Choroid plexus epithelial cell (primary cell): ENCODE measurements around the gene COL8A2.
"Not testable (repeated sequence)": the region's sequence is repeated elsewhere in the genome, so short reads cannot be mapped to it uniquely, and the experiment has no call there.

Experiments
- DNase-seq: peaks from one replicate; pipeline ENCODE4 v3.0.0-alpha.2; 2010; ENCODE audit warnings: low read depth
- H3K4me3 ChIP-seq: 2 replicates; pipeline ENCODE4 v1.5.1; 2011; ENCODE audit warnings: low read depth, mild to moderate bottlenecking, control low read depth, low read length, moderate library complexity
- CTCF ChIP-seq: conservative IDR thresholded peaks from 2 replicates; pipeline ENCODE4 v1.5.1; 2011; ENCODE audit warnings: low read depth, mild to moderate bottlenecking, control low read depth, inconsistent platforms, low read length, moderate library complexity

The COL8A2 gene

GRCh38 chr1:36161641-36162531 is 36.9 kb upstream of the COL8A2 start:
- TF ChIP-seq CTCF: no peak
- DNase-seq: peak; percentile 42
- no peak overlapping the region for H3K4me3 ChIP-seq

GRCh38 chr1:36160949-36161485 is 36.0 kb upstream of the COL8A2 start:
- TF ChIP-seq CTCF: peak; percentile 57
- DNase-seq: peak; percentile 67
- H3K4me3 ChIP-seq: peak overlapping the region; percentile 51

- no peak for DNase-seq
- H3K4me3 ChIP-seq: peak overlapping the region; percentile 51
- TF ChIP-seq CTCF: no peak
Measured at GRCh38 chr1:36160388-36160948, 35.4 kb upstream of the COL8A2 start.

- H3K4me3 ChIP-seq: no peak overlapping the region
- no peak for DNase-seq
- no peak for TF ChIP-seq CTCF
Measured at GRCh38 chr1:36159614-36160387, 34.8 kb upstream of the COL8A2 start.

- not testable (repeated sequence) for DNase-seq, H3K4me3 ChIP-seq
Measured at GRCh38 chr1:36158827-36159252, 33.8 kb upstream of the COL8A2 start.

- peak overlapping the region; percentile 96 for H3K4me3 ChIP-seq
- TF ChIP-seq CTCF: no peak
- DNase-seq: no peak
Measured at GRCh38 chr1:36157973-36158826, 33.2 kb upstream of the COL8A2 start.
